ENCODE measurements around the gene SGSM2.

DNA sequence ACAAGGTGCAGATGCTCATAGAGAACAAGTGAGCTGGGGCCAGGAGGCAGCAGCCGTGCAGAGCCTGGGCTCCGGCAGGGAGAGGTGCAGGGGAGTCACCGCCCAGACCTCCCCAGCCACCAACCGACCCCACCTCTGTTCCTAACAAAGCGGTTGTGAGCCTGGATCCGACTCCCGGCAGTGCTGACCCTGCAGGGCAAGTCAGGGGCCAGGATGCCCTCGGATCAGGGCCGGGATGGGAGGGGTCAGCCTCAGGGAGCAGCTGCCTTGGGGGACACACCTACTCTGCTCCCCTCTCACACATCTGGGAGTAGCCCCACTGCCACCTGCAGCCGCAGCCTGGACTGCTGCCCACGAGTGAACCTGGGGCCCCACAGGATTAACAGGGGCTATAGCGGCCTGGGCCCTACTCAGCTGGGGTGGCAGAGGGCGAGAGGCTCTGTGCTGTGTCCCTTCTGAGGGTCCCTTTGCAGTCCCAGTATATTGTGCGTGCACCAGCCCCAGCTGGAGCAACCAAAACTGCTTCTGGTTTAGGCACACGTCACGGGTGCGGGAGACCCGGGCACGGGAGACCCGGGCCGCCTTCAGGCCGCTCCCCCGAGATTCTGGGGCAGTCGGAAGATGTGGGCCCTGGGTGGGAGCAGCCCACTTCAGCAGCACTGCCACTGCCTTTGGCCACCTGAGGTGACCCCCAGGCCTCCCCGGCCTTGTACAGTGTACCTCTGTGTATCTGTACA lies 42.4 kb downstream of the SGSM2 start:
- TF ChIP-seq, protein P1, sequence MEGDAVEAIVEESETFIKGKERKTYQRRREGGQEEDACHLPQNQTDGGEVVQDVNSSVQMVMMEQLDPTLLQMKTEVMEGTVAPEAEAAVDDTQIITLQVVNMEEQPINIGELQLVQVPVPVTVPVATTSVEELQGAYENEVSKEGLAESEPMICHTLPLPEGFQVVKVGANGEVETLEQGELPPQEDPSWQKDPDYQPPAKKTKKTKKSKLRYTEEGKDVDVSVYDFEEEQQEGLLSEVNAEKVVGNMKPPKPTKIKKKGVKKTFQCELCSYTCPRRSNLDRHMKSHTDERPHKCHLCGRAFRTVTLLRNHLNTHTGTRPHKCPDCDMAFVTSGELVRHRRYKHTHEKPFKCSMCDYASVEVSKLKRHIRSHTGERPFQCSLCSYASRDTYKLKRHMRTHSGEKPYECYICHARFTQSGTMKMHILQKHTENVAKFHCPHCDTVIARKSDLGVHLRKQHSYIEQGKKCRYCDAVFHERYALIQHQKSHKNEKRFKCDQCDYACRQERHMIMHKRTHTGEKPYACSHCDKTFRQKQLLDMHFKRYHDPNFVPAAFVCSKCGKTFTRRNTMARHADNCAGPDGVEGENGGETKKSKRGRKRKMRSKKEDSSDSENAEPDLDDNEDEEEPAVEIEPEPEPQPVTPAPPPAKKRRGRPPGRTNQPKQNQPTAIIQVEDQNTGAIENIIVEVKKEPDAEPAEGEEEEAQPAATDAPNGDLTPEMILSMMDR (IDR thresholded peaks at IDR 0.05; ENCODE audit: low read depth, low read length, poor library complexity, severe bottlenecking) = no peak
- TF ChIP-seq EZH2phosphoT487 (IDR thresholded peaks at IDR 0.05; ENCODE audit: borderline replicate concordance, low read length) = no peak
